NCI-H1436 (cell line): Measurements from ENCODE around the gene CAND2.

Experiments
- DNase-seq: peaks from one replicate; lab custom pipeline; 2025; lab: John Stamatoyannopoulos, UW

Gene CAND2

DNA sequence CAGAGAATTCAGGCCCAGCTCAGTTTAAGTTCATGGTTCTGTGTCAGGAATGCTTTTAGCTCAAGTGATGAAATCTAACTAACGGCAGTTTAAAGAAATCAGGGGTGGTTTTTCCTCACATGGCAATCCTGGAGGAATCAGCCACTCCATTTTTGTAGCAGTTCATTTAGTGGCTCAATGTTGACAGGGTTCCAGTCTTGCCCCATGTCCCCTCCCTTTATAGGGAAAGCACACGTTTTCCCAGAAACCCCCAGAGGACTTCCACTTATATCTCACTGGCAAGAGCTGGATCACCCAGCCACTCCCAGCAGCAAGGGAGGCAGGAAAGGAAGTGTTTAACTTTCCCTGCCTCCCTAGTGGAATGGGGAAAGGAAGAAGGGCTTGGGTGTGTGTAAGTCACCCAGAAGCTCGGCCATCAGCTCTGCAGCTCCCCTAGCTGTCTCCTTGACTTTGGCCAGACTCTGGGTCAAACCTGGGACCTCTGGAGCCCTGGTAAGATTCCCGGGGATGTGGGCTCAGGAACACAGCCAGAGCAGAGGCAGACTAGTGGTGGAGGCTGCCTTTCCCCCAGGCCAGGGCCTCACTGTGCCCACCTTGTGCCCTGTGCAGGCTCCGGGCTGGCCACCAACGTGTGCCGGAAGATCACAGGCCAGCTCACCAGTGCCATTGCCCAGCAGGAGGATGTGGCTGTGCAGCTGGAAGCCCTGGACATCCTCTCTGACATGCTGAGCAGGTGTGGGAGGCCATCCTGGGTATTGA is 11.3 kb downstream of the CAND2 start:
- DNase-seq, result no peak

- DNase-seq, result no peak
Measured at GRCh38 chr3:12808587-12808986, 12.1 kb downstream of the CAND2 start.

DNA sequence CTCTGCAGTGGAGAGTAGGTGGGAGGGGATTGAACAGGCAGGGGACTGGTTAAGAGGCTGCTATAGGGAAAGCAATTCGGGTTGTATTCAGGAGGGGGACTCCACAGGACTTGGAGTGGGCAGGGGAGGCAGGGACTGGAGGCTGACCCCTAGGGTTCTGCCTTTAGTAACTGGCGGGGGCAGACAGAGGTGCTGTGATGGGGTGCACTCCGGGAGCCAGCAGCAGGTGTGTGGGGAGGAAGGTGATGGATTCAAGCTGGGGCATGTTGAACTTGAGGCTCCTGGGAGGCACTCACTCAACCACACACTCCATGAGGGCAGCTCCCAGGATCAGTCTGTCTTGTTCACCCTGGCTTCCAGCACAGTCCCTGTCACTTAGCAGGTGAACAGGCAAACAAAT is 12.5 kb downstream of the CAND2 start:
- DNase-seq, result no peak

GRCh38 chr3:12809435-12809834 is 13.0 kb downstream of the CAND2 start:
- no peak for DNase-seq

DNA sequence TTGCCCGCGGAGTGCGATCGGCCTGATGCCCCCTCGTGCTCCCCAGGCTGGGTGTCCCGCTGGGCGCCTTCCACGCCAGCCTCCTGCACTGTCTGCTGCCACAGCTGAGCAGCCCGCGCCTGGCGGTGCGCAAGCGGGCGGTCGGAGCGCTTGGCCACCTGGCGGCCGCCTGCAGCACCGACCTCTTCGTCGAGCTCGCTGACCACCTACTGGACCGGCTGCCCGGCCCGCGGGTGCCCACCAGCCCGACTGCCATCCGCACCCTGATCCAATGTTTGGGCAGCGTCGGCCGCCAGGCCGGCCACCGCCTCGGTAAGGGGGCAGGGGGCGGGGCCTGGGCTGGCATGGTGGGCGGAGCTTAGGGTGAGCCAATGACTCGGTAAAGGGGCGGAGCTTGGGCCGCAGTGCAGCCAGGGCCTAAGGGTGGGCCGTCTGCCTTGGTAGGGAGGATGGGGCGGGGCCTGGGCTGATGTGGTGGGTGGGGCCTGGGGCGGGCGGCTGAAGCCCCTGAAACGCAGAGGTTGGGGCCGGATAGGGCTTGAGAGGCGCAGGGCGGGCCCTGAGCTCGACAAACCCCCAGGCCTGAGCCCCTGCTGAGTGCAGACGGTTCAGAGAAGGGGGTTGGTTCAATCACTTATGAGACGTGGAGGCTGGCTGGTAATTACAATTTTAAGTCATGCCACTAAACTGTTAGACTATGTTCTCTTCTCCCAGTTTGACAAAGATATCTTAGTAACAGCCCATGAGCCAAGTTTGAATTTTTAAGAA is 13.7 kb downstream of the CAND2 start:
- DNase-seq, result peak; percentile 82

- DNase-seq, result no peak
Measured at GRCh38 chr3:12810961-12811360, 14.5 kb downstream of the CAND2 start.

DNA sequence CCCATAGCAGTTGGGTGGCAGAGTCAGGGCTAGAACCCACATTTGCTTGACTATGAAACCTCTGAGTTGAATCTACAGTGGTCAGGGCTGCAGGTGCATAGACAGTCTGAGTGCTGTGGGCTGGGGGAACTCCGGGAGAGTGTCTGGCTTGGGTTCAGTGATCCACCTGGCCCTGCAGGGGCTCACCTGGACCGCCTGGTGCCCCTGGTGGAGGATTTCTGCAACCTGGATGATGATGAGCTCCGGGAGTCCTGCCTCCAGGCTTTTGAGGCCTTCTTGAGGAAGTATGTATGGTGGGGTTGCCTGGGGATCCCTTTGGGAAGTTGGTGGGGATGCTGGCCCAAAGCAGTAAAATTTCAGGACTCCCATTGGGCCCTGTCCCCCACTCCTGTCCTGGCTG is 16.3 kb downstream of the CAND2 start:
- DNase-seq, result no peak

- no peak for DNase-seq
Measured at GRCh38 chr3:12813967-12814366, 17.5 kb downstream of the CAND2 start.

DNA sequence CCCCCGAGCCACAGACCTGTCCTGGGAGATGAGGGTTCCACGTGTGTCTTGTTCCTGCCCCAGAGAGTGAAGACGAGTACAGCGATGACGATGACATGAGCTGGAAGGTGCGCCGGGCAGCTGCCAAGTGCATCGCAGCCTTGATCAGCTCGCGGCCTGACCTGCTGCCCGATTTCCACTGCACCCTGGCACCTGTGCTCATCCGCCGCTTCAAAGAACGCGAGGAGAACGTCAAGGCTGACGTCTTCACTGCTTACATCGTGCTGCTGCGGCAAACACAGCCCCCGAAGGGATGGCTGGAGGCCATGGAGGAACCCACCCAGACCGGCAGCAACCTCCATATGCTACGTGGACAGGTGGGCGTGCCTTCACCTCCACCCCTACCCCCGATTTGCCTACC is 18.6 kb downstream of the CAND2 start:
- DNase-seq, result no peak

- DNase-seq, result no peak
Measured at GRCh38 chr3:12815719-12816118, 19.2 kb downstream of the CAND2 start.

DNA sequence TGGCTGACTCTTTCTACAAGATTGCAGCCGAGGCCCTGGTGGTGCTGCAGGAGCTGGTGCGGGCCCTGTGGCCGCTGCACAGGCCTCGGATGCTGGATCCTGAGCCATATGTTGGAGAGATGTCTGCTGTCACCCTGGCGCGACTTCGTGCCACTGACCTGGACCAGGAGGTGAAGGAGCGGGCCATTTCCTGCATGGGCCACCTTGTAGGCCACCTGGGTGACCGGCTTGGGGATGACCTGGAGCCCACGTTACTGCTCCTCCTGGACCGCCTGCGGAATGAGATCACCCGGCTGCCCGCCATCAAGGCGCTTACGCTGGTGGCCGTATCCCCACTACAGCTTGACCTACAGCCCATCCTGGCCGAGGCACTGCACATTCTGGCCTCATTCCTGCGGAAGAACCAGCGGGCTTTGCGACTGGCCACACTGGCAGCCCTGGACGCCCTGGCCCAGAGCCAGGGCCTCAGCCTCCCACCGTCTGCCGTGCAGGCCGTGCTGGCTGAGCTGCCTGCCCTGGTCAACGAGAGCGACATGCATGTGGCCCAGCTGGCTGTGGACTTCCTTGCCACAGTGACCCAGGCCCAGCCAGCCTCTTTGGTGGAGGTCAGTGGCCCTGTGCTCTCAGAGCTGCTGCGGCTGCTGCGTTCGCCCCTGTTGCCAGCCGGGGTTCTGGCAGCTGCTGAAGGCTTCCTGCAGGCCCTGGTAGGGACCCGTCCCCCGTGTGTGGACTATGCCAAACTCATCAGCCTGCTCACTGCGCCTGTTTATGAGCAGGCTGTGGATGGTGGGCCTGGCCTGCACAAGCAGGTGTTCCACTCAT is 20.3 kb downstream of the CAND2 start:
- no peak for DNase-seq

DNA sequence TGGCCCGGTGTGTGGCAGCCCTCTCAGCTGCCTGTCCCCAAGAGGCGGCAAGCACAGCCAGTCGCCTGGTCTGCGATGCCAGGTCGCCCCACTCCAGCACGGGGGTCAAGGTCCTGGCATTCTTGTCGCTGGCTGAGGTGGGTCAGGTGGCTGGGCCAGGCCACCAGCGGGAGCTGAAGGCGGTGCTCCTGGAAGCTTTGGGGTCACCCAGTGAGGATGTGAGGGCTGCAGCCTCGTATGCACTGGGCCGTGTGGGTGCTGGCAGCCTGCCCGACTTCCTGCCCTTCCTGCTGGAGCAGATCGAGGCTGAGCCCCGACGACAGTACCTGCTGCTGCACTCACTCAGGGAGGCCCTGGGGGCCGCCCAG is 20.8 kb downstream of the CAND2 start:
- no peak for DNase-seq

DNA sequence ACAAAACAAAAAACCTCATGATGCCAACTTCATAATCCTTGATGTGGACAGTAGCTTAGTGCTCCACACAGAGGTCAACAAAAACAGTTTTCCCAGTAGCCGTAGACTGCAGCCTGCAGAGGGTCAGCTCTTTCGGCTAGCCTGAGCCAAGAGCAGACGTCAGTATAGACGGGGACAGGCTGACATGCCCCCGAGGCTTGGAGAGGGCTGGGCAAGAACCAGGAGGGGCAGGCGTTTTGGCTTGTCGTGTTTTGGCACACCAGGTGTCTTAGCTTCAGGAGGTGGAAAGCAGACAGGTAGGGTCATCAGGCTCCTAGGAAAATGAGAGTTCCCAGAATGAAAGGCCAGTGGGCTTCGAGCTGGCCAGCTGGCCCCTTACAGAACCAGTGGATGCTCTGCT is 21.8 kb downstream of the CAND2 start:
- no peak for DNase-seq

DNA sequence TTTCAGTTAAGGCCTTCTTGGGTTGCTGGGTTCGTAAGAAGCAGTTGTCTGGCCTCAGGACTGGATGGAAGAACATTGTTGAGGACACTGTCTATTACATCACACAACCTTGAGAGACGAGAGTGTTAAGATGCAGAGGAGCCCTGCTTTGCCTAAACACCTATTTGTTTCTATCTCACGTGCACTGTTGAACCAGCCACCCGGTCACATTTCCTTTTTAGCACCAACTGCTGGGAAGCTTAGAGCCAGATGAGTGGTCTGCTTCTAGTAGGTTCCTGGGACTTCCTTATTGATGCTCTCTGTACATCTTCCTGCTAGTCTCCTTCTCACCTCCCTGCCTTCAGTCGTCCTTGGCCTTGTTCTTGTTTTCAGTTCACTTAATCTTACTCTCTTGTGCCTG is 22.3 kb downstream of the CAND2 start:
- DNase-seq, result no peak

DNA sequence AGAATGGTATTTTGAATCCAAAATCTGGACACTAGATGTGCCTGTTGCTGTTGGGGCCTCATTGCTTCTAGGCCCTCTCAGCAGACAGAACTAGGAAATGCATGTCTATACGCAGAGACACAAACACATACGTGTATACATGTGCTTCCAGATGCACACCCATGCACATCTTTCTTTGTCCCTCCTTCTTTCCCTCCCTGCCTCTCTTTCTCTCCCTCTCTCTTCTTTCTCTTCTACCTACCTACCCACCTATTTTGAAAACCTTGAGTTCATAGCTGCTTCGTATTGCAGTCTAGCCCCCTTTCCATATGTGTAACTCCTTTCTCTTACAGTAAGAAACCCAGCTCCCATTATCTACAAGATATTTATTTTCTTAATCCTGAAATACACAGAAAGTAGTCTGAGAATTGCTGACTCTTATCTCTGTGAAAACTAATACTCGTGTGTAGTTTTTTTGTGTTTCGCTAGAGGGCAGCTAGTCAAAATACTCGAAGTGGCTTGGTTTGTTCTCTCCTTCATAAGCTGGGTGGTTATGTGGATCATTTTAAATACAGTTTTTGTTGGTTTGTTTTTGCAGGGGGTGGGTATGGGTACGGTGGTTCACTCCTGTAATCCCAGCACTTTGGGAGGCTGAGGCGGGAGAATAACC is 26.4 kb downstream of the CAND2 start:
- no peak for DNase-seq

DNA sequence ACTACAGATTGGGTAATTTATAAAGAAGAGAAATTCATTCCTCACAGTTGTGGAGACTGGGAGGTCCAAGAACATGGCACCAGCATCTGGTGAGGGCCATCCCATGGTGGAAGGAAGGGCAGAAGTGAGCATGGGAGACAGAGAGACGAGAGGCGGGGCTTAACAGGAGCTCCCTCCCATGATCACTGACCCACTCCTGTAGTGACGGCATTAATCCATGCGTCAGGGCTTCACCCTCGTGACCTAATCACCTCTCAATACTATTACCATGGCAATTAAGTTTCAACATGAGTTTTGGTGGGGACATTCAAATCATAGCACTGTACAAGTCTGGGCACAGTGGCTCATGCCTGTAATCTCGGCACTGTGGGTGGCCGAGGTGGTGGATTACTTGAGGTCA is 27.8 kb downstream of the CAND2 start:
- DNase-seq, result no peak

GRCh38 chr3:12825156-12825555 is 28.7 kb downstream of the CAND2 start:
- DNase-seq, result no peak

- no peak for DNase-seq
Measured at GRCh38 chr3:12828751-12829150, 32.3 kb downstream of the CAND2 start.

DNA sequence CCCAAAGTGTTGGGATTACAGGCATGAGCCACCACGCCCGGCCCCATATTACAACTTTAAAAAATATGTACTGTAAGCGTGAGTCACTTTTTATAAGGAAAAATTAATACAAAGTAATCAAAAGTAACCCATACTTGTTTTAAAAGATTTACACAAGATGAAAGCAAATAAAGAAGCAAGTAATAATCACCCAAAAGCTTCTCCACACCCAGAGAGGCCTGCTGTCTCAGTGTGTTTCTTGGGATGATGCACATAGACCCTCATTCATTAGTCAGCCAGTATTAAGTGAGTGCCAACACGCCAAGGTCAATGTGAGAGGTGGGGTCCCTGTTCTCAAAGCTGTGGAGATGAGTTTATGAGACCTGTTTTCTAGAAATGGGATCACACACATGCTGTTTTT is 32.9 kb downstream of the CAND2 start:
- no peak for DNase-seq

DNA sequence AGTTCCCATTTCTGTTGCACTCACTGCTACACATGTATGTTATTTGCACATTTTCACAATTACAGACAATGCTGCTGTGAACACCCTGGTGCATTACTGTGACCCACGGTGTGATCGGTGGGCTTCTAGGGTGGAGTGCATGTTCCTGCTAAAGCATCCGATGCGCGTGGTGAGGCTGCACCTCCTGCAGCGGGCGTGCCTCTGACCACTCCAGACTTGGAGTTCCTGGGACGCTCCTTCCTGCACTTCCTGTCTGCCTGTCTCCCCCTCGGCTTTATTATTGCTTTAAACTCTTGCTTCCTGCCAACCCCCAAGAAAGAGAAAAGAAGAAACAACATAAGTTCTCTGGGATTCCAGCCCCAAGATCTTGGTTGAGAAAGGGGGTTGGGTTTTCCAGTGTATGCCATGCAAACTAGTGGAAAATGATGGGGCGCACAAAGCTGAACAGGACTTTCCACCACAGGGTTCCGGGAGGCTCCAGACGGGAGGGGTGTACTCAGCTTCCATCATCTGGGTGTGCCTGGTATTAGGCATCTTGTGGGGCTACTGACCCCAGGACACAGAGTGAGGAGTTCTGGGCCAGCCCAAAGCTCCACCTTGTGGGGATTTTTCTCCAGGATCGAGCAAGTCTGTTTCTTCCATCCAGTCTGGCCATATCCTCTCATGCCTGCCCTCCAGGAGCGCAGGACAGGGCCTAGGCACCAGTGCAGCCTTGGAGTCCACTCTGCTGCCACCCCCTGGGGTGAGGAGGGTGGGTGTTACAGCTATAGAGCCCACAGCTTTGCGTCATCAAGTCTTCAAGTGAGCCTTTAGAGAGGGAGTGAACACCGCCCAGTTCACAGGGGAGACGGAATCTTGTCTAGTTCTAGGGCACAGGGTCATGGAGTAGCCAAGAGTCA is 33.7 kb downstream of the CAND2 start:
- no peak for DNase-seq

GRCh38 chr3:12830785-12831156 is 34.3 kb downstream of the CAND2 start:
- no peak for DNase-seq
